AG08395 (cell line): ENCODE results near the gene ACO1.
A peak's percentile ranks its signal among the peaks of the same experiment; 100 is the strongest.
"Not testable (repeated sequence)": the region's sequence is repeated elsewhere in the genome, so short reads cannot be mapped to it uniquely, and the experiment has no call there.

ENCODE experiments used
- DNase-seq: peaks from one replicate; pipeline ENCODE4 v3.0.0; 2012; ENCODE audit warnings: mixed read lengths, low spot score

The ACO1 gene

GRCh38 chr9:32384364-32385151, at the start of gene ACO1:
TSS of gene ACO1 (plus strand) at chr9:32384643. CDS start at chr9:32405507, 20,864 bp downstream.
- DNase-seq = peak; percentile 98

- no peak for DNase-seq
Observed at GRCh38 chr9:32334916-32335895, 49.2 kb upstream of the ACO1 start.

- DNase-seq = no peak
Observed at GRCh38 chr9:32339424-32339823, 45.0 kb upstream of the ACO1 start.

GRCh38 chr9:32340361-32340760, 44.1 kb upstream of the ACO1 start:
- DNase-seq = no peak

GRCh38 chr9:32344551-32345182, 39.8 kb upstream of the ACO1 start:
- no peak for DNase-seq

GRCh38 chr9:32345243-32345642, 39.2 kb upstream of the ACO1 start:
- no peak for DNase-seq

GRCh38 chr9:32347571-32347970, 36.9 kb upstream of the ACO1 start:
- no peak for DNase-seq

GRCh38 chr9:32348106-32348695, 36.2 kb upstream of the ACO1 start:
- no peak for DNase-seq

- no peak for DNase-seq
Observed at GRCh38 chr9:32349013-32349412, 35.4 kb upstream of the ACO1 start.

GRCh38 chr9:32350682-32351081, 33.8 kb upstream of the ACO1 start:
- no peak for DNase-seq

GRCh38 chr9:32351845-32352244, 32.6 kb upstream of the ACO1 start:
- DNase-seq = no peak

- not testable (repeated sequence) for DNase-seq
Observed at GRCh38 chr9:32353476-32353875, 31.0 kb upstream of the ACO1 start.

- DNase-seq = no peak
Observed at GRCh38 chr9:32359452-32359851, 25.0 kb upstream of the ACO1 start.

GRCh38 chr9:32360983-32361673, 23.3 kb upstream of the ACO1 start:
- DNase-seq = no peak

- DNase-seq = no peak
Observed at GRCh38 chr9:32371279-32371678, 13.2 kb upstream of the ACO1 start.

GRCh38 chr9:32371679-32372078, 12.8 kb upstream of the ACO1 start:
- DNase-seq = no peak

- no peak for DNase-seq
Observed at GRCh38 chr9:32376285-32376684, 8.2 kb upstream of the ACO1 start.

GRCh38 chr9:32378496-32378895, 5.9 kb upstream of the ACO1 start:
- DNase-seq = peak; percentile 74

GRCh38 chr9:32378993-32379729, 5.3 kb upstream of the ACO1 start:
- DNase-seq = peak; percentile 79

- DNase-seq = no peak
Observed at GRCh38 chr9:32380944-32381343, 3.5 kb upstream of the ACO1 start.
